ENCODE data around the gene ATP6V1C2. TPM values are rescaled to one million over a fixed set of nuclear protein-coding genes. Genes with fewer than 3 reads are reported as not detected.

ATP6V1C2 gene
- total RNA-seq, 2 experiments from 2014 or later, result not detected

DNA sequence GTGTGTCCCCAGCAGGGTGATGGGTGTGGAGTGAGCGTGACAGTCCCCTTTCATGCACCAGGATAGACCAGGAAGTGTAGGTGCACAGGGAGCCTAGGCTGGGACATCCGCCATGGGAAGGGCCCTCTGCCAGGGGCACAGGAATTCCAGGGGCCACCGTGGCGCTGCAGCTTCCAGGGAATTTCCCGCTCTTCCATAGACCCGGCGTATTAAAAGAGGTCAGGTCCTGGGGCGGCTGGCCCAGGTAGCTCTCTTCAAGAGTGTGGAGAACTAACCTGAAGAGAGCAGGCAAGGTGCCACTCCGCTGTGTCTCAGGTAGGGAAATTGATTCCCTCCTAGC, 42.0 kb downstream of the ATP6V1C2 start:
- ChIA-PET POLR2A (no interaction called here), CTCF (no interaction called here)
- Mint-ChIP-seq H3K27ac (no peak overlapping the region), H3K9me3 (no peaks in the 10 kb centered on the region), H3K27me3 (peaks cover 1% of the 10 kb centered on the region), H3K36me3 (no peaks in the 10 kb centered on the region), H3K4me1 (ENCODE audit: low read depth) (no peaks in the 10 kb centered on the region), H3K4me3 (no peak overlapping the region)
- intact Hi-C loops (cut with micrococcal nuclease), result no loop called here
- DNase-seq, result no peak

DNA sequence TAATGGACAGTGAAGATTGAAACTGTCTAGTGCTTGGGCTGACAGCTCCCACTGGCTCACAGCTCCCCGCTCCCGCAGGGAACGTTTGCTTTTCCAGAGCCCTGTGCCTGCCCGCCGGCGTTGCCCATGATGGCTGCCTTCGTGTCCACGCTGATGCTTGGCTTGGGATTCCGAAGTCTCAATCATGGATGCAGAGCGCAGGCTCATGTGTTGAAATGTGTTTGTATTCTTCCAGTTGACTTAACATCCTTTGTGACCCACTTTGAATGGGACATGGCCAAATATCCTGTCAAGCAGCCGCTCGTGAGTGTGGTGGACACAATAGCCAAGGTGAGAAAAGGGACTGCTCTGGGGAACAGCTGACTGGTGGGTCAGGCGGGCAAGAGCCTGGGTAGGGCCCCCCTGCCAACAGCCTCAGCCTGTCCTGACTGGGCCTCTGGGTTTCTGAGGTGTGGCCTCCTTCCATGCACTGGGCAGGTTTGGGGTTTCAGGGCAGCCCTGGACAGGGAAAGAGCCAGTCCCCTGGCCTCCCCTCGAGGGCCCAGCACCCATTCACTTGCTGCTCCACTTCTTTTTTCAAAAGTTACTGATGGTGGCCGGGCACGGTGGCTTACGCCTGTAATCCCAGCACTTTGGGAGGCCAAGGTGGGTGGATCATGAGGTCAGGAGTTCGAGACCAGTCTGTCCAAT, 42.8 kb downstream of the ATP6V1C2 start:
- Mint-ChIP-seq H3K27ac (no peak overlapping the region), H3K36me3 (no peaks in the 10 kb centered on the region), H3K4me1 (ENCODE audit: low read depth) (no peaks in the 10 kb centered on the region), H3K27me3 (peaks cover 1% of the 10 kb centered on the region), H3K4me3 (no peak overlapping the region), H3K9me3 (no peaks in the 10 kb centered on the region)
- intact Hi-C loops (cut with micrococcal nuclease), result no loop called here
- DNase-seq, result no peak
- ChIA-PET POLR2A (no interaction called here), CTCF (no interaction called here)

DNA sequence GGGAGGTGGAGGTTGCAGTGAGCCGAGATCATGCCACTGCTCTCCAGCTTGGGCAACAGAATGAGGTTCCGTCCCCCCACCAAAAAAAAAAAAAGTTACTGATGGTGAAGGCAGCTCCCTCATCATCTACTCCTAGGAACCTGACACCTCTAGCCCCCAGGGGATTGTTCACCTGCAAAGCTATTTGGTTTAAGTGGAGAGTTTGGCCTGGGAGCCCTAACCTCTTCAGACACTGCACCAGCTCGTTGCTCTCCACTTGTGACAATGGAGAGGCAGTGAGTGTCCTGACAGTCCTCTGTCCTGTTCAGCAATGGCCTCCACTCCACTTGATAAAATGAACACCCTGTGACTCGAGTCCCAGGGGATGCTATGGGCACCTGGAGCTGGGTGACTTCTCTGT, 43.5 kb downstream of the ATP6V1C2 start:
- CTCF ChIA-PET, result no interaction called here
- intact Hi-C loops (cut with micrococcal nuclease), result no loop called here
- POLR2A ChIA-PET, result interaction anchor here (0.6 kb wide), 1 partner anchor 986 kb away, joined by 4 read pairs; no protein-coding TSS in a partner anchor
- Mint-ChIP-seq H3K27me3 (peaks cover 1% of the 10 kb centered on the region), H3K4me1 (ENCODE audit: low read depth) (no peaks in the 10 kb centered on the region), H3K36me3 (no peaks in the 10 kb centered on the region), H3K9me3 (no peaks in the 10 kb centered on the region), H3K4me3 (no peak overlapping the region), H3K27ac (no peak overlapping the region)
- no peak for DNase-seq

DNA sequence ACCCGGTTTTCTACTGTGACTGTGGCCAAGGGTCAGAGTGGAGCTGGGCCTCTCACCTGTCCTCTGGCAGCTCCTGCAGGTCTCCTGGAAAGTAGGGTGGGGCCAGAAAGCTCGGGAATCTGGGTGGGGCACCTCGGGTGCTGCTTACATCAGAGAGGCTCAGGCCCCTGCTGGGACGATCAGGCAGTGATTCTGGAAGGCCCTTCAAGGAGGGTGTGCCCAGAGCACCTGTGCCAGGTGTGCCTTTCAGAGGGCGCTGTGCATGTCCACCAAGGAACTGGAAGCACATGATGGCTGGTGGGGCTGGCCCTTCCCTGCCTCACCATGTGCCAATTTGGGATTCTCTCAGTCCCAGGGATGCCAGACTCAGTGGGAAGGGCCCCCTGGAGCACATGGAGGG, 44.0 kb downstream of the ATP6V1C2 start:
- H3K27ac Mint-ChIP-seq, result no peak overlapping the region
- H3K4me3 Mint-ChIP-seq, result no peak overlapping the region
- H3K27me3 Mint-ChIP-seq, result peaks cover 1% of the 10 kb centered on the region
- no peaks in the 10 kb centered on the region for H3K36me3 Mint-ChIP-seq
- H3K9me3 Mint-ChIP-seq, result no peaks in the 10 kb centered on the region
- ChIA-PET CTCF (no interaction called here), POLR2A (interaction anchor here (0.6 kb wide), 1 partner anchor 986 kb away, joined by 4 read pairs; no protein-coding TSS in a partner anchor)
- intact Hi-C loops (cut with micrococcal nuclease), result no loop called here
- no peak for DNase-seq
- no peaks in the 10 kb centered on the region for H3K4me1 Mint-ChIP-seq (ENCODE audit: low read depth)

DNA sequence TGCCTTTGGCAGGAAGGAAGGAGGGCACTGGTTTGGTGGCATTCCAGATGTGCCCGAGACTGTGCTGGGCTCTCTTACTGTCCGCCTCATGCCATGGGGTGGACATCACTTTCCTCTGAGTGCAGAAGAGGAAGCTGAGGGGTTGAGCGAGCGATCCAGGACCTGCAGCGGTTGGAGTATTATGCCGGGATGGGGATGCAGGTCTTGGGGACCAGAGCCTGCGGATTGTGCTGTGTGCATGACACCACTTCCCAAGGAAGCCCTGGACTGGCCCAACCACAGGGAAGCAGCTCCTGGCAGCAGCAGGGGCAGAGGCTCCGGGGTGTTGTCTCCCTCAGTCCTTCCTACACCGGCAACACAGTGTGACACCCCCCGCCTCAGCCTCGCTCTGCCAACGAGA, 44.5 kb downstream of the ATP6V1C2 start:
- ChIA-PET POLR2A (no interaction called here), CTCF (interaction anchor here (0.6 kb wide), 1 partner anchor 37 kb away, joined by 6 read pairs; no protein-coding TSS in a partner anchor)
- no peak overlapping the region for H3K4me3 Mint-ChIP-seq
- no peaks in the 10 kb centered on the region for H3K9me3 Mint-ChIP-seq
- DNase-seq, result no peak
- H3K36me3 Mint-ChIP-seq, result no peaks in the 10 kb centered on the region
- H3K27me3 Mint-ChIP-seq, result peaks cover 1% of the 10 kb centered on the region
- intact Hi-C loops (cut with micrococcal nuclease), result no loop called here
- H3K27ac Mint-ChIP-seq, result no peak overlapping the region
- H3K4me1 Mint-ChIP-seq (ENCODE audit: low read depth), result no peaks in the 10 kb centered on the region

DNA sequence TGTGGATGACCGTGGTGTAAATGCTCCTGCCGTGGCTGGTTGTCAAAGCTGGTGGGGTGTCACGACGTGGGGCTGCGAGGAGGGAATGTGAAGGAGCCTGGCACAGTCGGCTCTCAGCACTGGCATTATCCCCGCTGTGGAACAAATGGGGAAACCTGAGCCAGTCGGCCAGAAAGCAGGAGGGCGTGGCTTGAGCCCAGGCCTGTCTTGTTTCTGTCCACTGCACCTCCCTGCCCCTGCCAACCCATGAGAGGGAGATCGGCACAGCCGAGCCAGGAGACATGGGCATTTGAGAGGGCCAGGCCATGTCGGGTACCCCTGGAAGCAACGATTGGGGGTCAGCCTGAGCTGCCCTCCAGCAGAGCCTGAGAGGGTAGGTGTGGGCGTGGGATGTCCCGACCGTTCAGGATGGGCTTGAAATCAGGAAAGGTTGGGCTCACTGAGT, 46.7 kb downstream of the ATP6V1C2 start:
- intact Hi-C loops (cut with micrococcal nuclease), result no loop called here
- Mint-ChIP-seq H3K4me1 (ENCODE audit: low read depth) (no peaks in the 10 kb centered on the region), H3K4me3 (no peak overlapping the region), H3K36me3 (no peaks in the 10 kb centered on the region), H3K9me3 (no peaks in the 10 kb centered on the region), H3K27me3 (no peaks in the 10 kb centered on the region), H3K27ac (no peak overlapping the region)
- DNase-seq, result no peak
- ChIA-PET POLR2A (no interaction called here), CTCF (no interaction called here)

DNA sequence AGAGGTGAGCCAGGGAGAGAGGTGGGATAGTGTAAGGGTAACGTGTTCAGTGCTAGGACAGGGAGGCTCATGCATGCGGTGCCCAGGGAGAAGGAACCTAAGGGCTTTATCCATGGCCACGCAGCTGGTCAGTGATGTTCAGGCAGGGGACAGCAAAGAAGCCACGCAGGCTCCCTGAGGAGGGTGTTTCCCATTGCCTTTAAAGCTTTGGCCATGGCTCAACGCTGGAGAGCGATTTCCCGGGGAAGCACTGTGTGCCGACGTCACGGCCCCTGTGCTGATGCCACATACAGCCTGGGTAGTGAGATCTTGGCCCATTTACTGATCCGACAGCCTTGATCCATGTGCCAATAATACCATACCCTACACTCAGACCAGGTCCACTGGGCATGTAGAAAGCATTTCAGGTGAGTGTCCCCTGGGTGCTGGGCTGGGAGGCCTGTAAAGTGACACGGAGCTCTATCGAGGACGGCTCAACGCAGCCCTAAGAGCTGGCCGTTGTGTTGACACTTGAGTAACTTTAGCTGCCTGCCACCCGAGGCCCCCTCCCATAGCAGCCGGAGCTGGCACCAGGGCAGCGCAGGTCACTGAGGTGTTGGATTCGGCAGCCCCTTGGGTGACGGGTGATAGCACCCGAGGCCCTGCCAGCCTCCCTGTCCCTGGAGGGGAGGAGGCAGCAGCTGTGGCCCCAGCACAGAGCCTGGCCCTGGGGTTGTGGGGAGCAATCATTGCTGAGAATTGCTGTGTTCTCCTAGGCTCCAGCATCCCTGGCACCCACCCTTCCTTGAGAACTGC, 49.7 kb downstream of the ATP6V1C2 start:
- no peaks in the 10 kb centered on the region for H3K9me3 Mint-ChIP-seq
- H3K4me1 Mint-ChIP-seq (ENCODE audit: low read depth), result no peaks in the 10 kb centered on the region
- no peak overlapping the region for H3K27ac Mint-ChIP-seq
- intact Hi-C loops (cut with micrococcal nuclease), result no loop called here
- no peak for DNase-seq
- H3K27me3 Mint-ChIP-seq, result no peaks in the 10 kb centered on the region
- CTCF ChIA-PET, result no interaction called here
- POLR2A ChIA-PET, result no interaction called here
- H3K36me3 Mint-ChIP-seq, result no peaks in the 10 kb centered on the region
- H3K4me3 Mint-ChIP-seq, result no peak overlapping the region

DNA sequence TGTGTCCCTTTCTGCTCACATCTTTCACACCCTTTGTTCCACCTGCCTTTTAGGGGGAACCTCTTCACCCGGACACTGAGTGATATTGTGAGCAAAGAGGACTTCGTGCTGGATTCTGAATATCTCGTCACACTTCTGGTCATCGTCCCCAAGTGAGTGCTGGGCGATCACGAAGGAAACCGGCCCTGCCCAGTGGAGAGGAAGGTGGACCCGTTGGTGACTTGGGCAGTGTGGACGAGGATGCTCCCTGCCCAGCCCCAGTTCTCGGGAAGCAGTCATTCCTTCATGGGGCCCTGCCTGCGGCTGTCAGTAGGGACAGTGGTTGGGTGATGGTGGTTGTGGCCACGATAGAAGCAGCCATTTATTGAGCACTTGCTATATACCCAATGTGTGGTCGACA, 50.4 kb downstream of the ATP6V1C2 start:
- ChIA-PET CTCF (no interaction called here), POLR2A (no interaction called here)
- DNase-seq, result no peak
- Mint-ChIP-seq H3K36me3 (no peaks in the 10 kb centered on the region), H3K27me3 (no peaks in the 10 kb centered on the region), H3K9me3 (no peaks in the 10 kb centered on the region), H3K27ac (no peak overlapping the region), H3K4me3 (no peak overlapping the region), H3K4me1 (ENCODE audit: low read depth) (no peaks in the 10 kb centered on the region)
- intact Hi-C loops (cut with micrococcal nuclease), result no loop called here

DNA sequence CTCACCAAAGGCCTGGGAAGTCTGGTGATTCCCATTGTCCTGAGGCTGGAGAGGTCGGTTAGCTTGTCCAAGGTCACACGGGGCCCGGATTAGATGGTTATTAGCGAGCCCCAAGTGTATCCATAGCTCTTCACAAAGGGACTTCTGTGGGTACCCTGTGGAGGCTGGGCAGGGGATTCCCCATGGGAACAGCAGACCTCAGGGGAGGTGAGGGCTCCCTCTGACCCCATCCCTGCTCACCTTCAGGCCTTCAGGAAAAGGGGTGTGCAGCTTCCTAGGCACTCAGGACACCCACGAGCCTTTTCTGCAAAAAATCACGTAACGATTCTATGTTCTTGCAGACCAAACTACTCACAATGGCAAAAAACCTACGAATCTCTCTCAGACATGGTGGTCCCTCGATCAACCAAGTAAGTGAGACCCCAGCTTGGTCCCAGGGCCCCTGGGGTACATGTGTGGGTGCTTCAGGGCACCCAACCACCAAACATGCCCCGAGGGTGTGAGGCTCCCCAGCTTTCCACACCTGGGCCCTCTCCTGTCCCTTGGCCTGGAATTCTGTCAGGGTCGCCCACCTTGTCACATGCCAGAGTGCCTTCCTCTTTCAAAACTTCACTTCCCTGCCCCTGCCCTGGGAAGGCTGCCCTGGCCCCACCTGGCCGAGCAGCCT, 50.9 kb downstream of the ATP6V1C2 start:
- H3K27ac Mint-ChIP-seq, result no peak overlapping the region
- ChIA-PET POLR2A (no interaction called here), CTCF (no interaction called here)
- no peak overlapping the region for H3K4me3 Mint-ChIP-seq
- H3K27me3 Mint-ChIP-seq, result no peaks in the 10 kb centered on the region
- H3K4me1 Mint-ChIP-seq (ENCODE audit: low read depth), result no peaks in the 10 kb centered on the region
- H3K36me3 Mint-ChIP-seq, result no peaks in the 10 kb centered on the region
- DNase-seq, result no peak
- no peaks in the 10 kb centered on the region for H3K9me3 Mint-ChIP-seq
- intact Hi-C loops (cut with micrococcal nuclease), result no loop called here

DNA sequence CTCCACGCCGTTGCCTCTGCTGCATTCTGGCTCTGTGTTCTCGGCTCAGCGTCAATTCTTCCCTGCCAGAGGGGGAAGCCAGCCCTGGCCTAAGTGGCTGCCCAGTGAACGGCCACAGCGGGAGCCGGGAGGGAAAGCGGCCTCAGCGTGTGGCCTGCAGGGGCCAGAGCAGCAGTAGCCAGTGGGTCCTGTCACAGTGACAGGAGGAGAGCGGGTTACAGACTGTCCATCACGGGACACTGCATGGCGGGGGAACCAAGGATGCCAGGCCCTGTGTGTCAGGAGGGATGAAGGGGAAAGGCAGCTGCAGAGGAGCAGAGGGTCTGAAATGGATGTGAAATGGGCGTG, 51.4 kb downstream of the ATP6V1C2 start:
- POLR2A ChIA-PET, result no interaction called here
- Mint-ChIP-seq H3K4me3 (no peak overlapping the region), H3K4me1 (ENCODE audit: low read depth) (no peaks in the 10 kb centered on the region), H3K27me3 (no peaks in the 10 kb centered on the region), H3K27ac (no peak overlapping the region), H3K36me3 (no peaks in the 10 kb centered on the region), H3K9me3 (no peaks in the 10 kb centered on the region)
- intact Hi-C loops (cut with micrococcal nuclease), result no loop called here
- no peak for DNase-seq
- CTCF ChIA-PET, result no interaction called here

DNA sequence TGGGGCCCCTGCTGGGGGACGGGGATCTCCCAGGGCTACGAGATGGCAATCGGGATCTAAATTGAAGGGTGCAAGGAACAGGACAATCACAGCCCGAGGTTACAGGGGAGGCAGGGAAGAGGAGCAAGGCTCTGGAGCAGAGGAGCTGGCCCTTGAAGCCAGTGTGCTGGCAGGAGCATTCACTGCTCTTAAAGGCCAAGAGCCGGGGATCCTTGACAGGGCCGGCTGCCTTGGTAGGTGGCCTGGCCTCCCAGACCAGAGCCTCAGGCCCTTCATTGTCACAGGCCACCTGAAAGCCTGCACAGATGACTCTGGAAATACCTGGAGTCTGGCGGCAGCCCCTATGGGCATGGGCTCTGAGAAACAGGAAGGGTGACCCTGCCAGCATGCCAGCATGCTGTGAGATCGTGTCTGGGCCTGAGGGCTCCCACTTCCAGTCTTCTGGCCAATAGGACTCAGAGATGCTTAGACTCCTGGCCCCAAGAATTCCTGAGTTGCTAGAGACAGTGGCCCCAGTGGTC, 52.5 kb downstream of the ATP6V1C2 start:
- ChIA-PET CTCF (no interaction called here), POLR2A (no interaction called here)
- H3K4me1 Mint-ChIP-seq (ENCODE audit: low read depth), result no peaks in the 10 kb centered on the region
- H3K9me3 Mint-ChIP-seq, result no peaks in the 10 kb centered on the region
- H3K27me3 Mint-ChIP-seq, result no peaks in the 10 kb centered on the region
- DNase-seq, result no peak
- intact Hi-C loops (cut with micrococcal nuclease), result no loop called here
- H3K27ac Mint-ChIP-seq, result no peak overlapping the region
- no peak overlapping the region for H3K4me3 Mint-ChIP-seq
- H3K36me3 Mint-ChIP-seq, result no peaks in the 10 kb centered on the region

DNA sequence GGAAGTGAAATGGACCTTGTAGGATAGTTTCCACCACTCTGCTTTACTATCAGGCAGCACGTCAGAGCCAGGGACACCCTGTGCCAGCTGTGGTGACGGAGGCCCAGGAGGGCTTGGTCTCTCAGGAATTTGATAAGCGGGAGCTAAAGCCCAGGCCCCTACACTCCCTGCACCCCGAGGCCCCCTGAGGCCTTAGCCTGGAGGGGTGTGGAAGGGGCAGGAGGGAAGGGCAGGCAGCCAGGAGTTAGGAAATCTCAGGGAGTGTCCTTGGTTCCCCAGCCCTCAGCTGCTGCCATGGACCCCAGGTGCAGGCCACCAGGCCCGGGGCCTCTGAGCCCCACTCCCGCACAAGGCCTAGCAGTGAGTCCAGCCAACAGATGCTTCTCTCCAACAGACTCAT, 53.0 kb downstream of the ATP6V1C2 start:
- Mint-ChIP-seq H3K36me3 (no peaks in the 10 kb centered on the region), H3K27ac (no peak overlapping the region), H3K4me3 (no peak overlapping the region), H3K4me1 (ENCODE audit: low read depth) (no peaks in the 10 kb centered on the region), H3K27me3 (no peaks in the 10 kb centered on the region), H3K9me3 (no peaks in the 10 kb centered on the region)
- CTCF ChIA-PET, result interaction anchor here (0.6 kb wide), 1 partner anchor 702 kb away, joined by 3 read pairs; no protein-coding TSS in a partner anchor
- intact Hi-C loops (cut with micrococcal nuclease), result no loop called here
- POLR2A ChIA-PET, result no interaction called here
- no peak for DNase-seq
